NB4 (cell line): Measurements from ENCODE around the gene TEAD1.

Experiments used
- POLR2A ChIP-seq: IDR thresholded peaks from 2 replicates; pipeline ENCODE4 v1.6.1; 2011; ENCODE audit warnings: mild to moderate bottlenecking; ENCODE audit not compliant: insufficient read length; ENCODE audit errors: extremely low read depth
- TF ChIP-seq, protein P1 (sequence below): IDR thresholded peaks from one replicate; pipeline ENCODE4 v1.5.1; 2012; ENCODE audit warnings: low read depth, low read length

DNA sequence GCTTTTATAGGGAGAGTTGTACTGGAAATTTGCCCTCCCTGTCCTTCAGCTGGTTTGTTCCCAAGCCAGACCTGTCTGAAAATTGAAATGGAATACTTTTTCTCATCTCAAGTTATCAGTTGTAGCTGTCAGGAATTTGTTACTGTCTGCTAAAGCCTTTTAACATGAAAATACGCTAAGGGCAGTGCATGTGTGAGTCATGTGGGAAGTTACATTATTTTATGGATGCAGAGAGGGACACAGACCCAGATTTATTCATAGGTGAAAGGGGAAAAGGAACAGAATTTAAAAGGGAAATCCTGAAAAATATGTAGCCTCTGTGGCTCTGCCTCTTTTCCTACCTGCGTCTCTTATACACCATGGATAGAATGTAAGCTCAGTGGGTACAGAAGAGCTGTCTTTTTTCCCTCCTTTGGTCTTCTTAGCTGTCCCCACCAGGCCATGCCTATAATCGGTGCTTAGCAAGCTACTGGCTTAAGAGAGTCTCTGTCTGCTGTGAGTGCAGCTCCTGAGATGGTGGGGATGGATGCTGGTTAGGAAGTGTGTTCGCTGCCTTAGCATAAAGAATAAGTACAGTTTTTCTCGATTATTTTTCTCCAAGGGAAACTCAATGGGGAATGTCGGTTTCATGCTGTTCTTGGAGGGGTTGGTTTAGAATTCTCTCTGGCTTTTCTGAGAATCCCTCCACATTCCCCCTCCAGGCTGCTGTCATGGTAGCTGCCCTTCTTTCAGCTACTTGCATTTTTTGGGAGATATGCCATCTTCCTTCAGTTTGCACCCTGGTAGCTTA is 166.8 kb downstream of the TEAD1 start:
- TF ChIP-seq, protein P1, sequence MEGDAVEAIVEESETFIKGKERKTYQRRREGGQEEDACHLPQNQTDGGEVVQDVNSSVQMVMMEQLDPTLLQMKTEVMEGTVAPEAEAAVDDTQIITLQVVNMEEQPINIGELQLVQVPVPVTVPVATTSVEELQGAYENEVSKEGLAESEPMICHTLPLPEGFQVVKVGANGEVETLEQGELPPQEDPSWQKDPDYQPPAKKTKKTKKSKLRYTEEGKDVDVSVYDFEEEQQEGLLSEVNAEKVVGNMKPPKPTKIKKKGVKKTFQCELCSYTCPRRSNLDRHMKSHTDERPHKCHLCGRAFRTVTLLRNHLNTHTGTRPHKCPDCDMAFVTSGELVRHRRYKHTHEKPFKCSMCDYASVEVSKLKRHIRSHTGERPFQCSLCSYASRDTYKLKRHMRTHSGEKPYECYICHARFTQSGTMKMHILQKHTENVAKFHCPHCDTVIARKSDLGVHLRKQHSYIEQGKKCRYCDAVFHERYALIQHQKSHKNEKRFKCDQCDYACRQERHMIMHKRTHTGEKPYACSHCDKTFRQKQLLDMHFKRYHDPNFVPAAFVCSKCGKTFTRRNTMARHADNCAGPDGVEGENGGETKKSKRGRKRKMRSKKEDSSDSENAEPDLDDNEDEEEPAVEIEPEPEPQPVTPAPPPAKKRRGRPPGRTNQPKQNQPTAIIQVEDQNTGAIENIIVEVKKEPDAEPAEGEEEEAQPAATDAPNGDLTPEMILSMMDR = no peak
- TF ChIP-seq POLR2A = no peak
